CD1c-positive myeloid dendritic cell (primary cell): ENCODE results near the gene MXD4.

Source experiments
- DNase-seq: peaks from one replicate; pipeline ENCODE4 v3.0.0-alpha.2; 2016; ENCODE audit errors: extremely low spot score

The MXD4 gene

GRCh38 chr4:2261853-2262144, at the start of gene MXD4:
Gene MXD4 (minus strand): TSS chr4:2262109. CDS start chr4:2261980, 129 bp downstream.
- DNase-seq = no peak

- peak; percentile 3 for DNase-seq
These were observed 45.0 kb upstream of the MXD4 start for GRCh38 chr4:2306773-2307410.

- DNase-seq = peak; percentile 71
These were observed 44.0 kb upstream of the MXD4 start for GRCh38 chr4:2305766-2306501.

GRCh38 chr4:2304877-2305561, 43.1 kb upstream of the MXD4 start:
- no peak for DNase-seq

- DNase-seq = no peak
These were observed 42.5 kb upstream of the MXD4 start for GRCh38 chr4:2304321-2304876.

GRCh38 chr4:2303686-2304320, 41.9 kb upstream of the MXD4 start:
- no peak for DNase-seq

GRCh38 chr4:2303121-2303685, 41.3 kb upstream of the MXD4 start:
- DNase-seq = no peak

GRCh38 chr4:2302387-2303119, 40.6 kb upstream of the MXD4 start:
- no peak for DNase-seq

GRCh38 chr4:2301806-2302205, 39.9 kb upstream of the MXD4 start:
- no peak for DNase-seq

- DNase-seq = no peak
These were observed 39.3 kb upstream of the MXD4 start for GRCh38 chr4:2301225-2301642.

- DNase-seq = no peak
These were observed 38.7 kb upstream of the MXD4 start for GRCh38 chr4:2300431-2301224.

GRCh38 chr4:2299794-2300193, 37.9 kb upstream of the MXD4 start:
- no peak for DNase-seq

- DNase-seq = no peak
These were observed 36.7 kb upstream of the MXD4 start for GRCh38 chr4:2298532-2298991.

- no peak for DNase-seq
These were observed 36.0 kb upstream of the MXD4 start for GRCh38 chr4:2297606-2298531.

- DNase-seq = no peak
These were observed 35.0 kb upstream of the MXD4 start for GRCh38 chr4:2296631-2297601.

- no peak for DNase-seq
These were observed 34.1 kb upstream of the MXD4 start for GRCh38 chr4:2295900-2296442.

- no peak for DNase-seq
These were observed 33.6 kb upstream of the MXD4 start for GRCh38 chr4:2295500-2295899.

- no peak for DNase-seq
These were observed 30.8 kb upstream of the MXD4 start for GRCh38 chr4:2292646-2293108.
